ENCODE results near the gene C1QTNF6. TPM values are rescaled to one million over a fixed set of nuclear protein-coding genes. Genes with fewer than 3 reads are reported as not detected.
A peak's percentile ranks its signal among the peaks of the same experiment; 100 is the strongest.

C1QTNF6 gene
- total RNA-seq, 2 donors from 2014 or later, result 1.8 to 6.3 TPM

DNA sequence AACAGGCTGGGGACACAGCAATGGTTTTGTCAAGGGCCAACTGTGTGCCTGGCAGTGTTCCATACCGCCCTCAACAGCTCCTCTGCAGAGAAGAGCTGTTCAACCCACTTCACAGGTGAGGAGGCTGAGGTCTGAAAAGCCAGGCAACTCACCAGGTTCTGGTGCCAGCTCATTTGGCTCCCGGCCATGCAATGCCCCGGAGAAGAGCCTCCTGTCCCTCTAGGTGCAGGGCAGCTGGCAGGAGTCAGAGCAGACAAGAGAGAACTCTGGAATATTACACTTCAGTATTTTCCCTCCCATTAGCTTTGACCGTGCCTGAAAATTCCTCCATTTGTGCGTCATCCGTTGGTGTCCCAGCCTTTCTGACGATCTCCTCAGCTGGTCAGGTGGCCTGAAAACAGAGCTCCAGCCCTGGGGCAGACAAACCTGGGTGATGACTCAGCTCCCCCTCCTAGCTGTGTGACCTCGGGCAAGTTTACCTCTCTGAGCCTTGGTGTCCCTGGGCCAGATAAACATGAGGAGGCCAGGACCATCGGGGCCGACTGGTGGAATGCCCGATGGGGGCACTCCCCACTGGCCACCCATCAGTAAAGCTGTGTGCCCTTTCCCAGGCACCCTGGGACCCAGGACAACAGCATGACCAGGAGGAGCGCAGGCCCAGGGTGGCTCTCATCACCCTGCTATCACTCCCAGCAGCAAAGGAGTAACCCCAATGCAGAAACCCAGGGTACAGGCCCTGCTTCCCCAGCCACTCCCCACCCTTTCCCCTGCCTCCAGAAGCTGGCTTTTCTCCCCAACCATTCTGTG, 9.6 kb upstream of the C1QTNF6 start:
- intact Hi-C loops (cut with DNase I), result loop anchor here in 1 of 2 donors (2.0 kb wide), 1 partner anchor 31 kb away; no protein-coding TSS in a partner anchor
- DNase-seq (ENCODE audit: low spot score), result peak; percentile 88

DNA sequence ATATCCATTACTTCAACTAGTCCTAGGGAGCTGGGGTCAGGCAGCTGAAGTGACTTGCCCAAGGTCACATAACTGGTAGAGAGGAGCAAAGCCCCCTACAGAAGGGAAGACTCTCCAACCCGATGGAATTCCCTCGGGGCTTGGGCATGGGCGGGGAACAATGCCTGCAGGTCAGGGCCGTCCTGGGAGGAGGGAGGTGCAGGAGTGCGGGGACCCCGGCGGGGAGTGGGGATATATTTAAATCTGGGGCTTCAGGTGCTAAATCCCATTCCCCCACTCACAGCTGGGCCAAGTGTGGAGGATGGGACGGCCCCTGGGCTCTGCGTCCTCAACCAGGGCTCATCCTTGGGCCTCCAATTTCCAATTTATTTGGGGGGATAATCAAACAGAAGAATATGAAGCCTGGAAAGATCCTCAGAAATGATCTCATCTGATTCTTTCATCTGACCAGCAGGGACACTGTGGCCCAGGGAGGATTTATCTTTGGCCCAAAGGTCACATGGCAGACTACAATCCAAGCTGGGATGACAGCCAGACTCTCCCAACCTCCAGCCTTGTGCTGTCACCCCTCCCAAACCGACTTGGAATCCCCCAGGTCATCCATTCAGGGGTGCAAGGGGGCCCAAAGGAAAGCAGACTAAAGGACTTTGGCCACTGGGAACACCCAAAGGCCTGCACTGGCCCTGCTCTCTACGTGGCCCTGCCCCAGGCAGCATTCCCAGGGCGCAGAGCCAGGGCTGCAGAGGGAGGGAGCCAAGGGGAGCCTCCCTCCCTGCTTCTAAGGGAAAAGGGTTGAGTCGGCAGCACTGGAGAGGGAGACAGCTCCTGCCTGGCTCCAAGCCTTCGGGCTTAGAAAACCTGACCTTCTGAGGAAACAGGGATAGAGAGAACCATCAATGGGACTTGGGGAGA, 8.7 kb upstream of the C1QTNF6 start:
- intact Hi-C loops (cut with DNase I), result no loop called here
- peak; percentile 96 for DNase-seq (ENCODE audit: low spot score)

DNA sequence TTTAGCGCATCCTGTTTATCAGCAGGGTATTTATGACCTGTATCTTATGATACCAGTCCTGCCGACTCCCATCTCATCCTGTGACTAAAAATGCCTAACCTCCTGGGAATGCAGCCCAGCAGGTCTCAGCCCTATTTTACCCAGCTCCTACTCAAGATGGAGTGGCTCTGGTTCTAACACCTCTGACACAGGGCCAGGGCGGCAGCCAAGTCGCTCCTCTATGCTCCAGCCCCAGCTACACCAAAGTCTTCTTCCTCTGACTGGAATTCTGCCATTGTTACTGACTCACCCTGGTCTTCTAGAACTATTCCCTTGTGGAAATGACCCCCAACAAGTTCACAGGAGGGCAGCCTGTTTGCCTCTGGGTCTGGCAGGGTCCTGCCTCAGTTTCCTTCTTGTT, 7.9 kb upstream of the C1QTNF6 start:
- peak; percentile 55 for DNase-seq (ENCODE audit: low spot score)
- intact Hi-C loops (cut with DNase I), result no loop called here

DNA sequence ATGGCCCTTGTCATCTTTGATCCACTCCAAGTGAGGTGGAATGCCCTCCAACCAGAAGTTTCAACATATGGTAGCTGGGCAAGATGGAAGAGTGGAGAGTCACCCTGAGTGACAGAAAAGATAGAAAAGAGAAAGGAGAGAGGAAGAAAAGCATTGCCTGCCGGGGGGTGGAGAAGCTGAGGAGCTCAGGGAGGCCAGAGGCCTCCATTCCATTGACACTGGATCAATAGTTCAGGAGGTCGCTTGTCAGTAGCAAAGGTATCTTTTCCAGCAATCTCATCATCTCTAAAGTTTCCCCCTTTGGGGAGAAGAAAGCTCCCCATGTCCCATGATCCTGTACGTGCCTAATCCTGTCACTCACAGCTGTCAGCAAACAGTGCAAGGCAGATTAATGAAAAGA, 6.7 kb upstream of the C1QTNF6 start:
- intact Hi-C loops (cut with DNase I), result no loop called here
- DNase-seq (ENCODE audit: low spot score), result peak; percentile 5

- no peak for DNase-seq (ENCODE audit: low spot score)
- intact Hi-C loops (cut with DNase I), result no loop called here
Measured at GRCh38 chr22:37193629-37194191, 5.7 kb upstream of the C1QTNF6 start.

- no peak for DNase-seq (ENCODE audit: low spot score)
- intact Hi-C loops (cut with DNase I), result no loop called here
Measured at GRCh38 chr22:37192741-37193140, 4.7 kb upstream of the C1QTNF6 start.

DNA sequence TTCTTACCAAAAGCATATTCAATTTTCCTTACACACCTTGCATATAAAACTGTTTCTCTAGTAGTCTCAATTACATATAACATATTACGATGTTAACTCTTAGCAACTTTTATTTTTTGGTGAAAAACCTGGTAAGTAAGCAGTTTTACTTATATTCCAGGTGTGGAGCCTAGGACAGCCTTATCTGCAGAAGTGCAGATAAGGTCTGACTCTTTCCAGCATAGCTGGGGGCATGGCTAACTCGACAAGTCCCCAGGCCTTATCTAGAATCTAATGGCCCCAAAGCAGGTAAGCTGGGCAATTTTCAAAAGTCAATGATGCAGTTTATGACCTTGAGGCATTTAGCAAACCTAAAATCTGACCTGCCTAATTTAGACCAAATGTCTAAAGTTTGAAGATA, 4.2 kb upstream of the C1QTNF6 start:
- intact Hi-C loops (cut with DNase I), result no loop called here
- DNase-seq (ENCODE audit: low spot score), result no peak

DNA sequence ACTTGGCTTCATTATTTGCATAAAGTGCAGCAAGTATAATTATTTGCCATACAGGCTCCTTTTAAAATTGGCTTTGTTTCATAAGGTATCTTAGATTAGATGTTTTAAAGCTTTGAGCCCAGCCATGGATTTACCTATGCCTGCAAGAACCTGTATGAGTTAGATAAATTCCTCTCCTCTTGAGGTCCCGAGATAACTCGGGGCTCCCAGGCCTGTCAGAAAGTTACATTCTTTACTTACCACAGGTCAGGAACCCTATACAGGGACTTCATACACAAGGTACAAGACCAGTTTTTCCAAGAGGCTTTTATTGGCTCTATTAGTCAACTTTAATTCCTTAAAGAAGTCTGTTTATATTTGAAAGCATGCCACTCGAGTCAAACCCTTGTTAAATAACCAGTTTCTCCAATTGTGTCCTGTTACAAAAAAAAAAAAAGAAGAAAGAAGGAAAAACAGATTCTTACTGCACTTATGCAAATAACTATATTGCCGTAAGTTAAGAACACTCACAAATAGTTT, 2.3 kb upstream of the C1QTNF6 start:
- intact Hi-C loops (cut with DNase I), result no loop called here
- no peak for DNase-seq (ENCODE audit: low spot score)

DNA sequence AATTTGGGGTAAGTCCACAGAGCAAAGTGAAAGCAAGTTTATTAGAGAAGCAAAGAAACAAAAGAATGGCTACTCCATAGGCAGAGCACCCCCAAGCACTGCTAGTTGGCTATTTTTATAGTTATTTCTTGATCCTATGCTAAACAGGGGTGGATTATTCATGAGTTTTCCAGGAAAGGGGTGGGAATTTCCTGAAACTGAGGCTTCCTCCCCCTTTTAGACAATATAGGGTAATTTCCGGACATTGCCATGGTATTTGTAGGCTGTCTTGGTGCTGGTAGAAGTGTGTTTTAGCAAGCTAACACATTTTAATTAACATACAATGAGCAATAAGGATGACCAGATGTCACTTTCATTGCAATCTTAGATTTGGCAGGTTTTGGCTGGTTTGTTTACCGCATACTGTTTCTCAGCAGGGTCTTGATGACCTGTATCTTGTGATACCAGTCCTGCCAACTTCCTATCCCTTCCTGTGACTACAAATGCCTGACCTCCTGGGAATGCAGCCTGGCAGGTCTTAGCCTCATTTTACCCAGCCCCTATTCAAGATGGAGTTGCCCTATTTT, 937 bp upstream of the C1QTNF6 start:
- DNase-seq (ENCODE audit: low spot score), result no peak

DNA sequence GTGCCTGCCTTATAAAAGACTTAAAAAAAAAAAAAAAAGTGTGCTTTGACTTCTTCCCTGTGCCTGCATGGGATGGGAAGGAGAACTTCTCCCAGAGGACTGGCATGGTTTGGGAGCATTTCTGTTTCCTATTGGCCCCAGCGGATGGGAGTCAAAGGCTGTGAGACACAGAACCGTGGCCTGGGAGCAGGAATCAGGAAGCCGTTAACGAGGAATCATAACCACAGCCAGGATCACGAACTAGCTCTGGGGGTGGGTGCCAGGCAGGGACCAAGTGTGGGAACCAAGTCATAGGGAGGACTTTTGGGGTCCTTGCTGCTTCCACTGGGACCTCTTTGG, 526 bp downstream of the C1QTNF6 start:
- intact Hi-C loops (cut with DNase I), result no loop called here
- peak; percentile 74 for DNase-seq (ENCODE audit: low spot score)

More for the DNA sequence above, 937 bp upstream of the C1QTNF6 start:
- intact Hi-C loops (cut with DNase I), result no loop called here

- DNase-seq (ENCODE audit: low spot score), result peak; percentile 62
- intact Hi-C loops (cut with DNase I), result no loop called here
Measured at GRCh38 chr22:37186997-37187522, 987 bp downstream of the C1QTNF6 start.

GRCh38 chr22:37186228-37186996, 1.6 kb downstream of the C1QTNF6 start:
- DNase-seq (ENCODE audit: low spot score), result peak; percentile 26
- intact Hi-C loops (cut with DNase I), result no loop called here

DNA sequence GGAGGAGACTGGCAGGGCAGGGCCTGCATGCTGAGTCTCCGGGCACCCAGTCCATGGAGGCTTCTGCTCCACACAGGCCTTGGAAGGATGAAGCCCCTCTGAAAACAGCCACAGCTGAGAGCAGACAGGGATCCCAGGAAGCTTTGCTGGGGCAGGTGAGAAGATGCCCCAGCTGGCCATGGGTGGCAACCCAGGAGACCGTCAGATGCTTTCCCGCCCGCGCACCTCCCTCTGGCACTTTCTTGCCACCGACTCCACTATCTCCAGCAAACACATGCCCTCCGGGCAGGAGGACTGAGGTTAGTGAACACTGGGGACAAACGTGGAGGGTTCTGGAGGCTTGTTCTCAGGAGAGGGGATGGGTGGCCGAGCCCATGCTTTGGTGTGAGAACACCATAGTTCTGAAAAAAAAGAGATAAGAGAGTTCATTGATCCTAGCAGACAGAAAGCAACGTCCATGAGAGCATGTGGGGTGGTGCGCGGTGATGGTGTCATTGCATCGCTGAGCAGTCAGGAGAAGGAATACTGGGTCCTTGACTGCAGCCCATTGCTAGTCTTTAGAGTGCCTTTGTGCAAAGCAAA, 2.3 kb downstream of the C1QTNF6 start:
- intact Hi-C loops (cut with DNase I), result no loop called here
- peak; percentile 62 for DNase-seq (ENCODE audit: low spot score)

DNA sequence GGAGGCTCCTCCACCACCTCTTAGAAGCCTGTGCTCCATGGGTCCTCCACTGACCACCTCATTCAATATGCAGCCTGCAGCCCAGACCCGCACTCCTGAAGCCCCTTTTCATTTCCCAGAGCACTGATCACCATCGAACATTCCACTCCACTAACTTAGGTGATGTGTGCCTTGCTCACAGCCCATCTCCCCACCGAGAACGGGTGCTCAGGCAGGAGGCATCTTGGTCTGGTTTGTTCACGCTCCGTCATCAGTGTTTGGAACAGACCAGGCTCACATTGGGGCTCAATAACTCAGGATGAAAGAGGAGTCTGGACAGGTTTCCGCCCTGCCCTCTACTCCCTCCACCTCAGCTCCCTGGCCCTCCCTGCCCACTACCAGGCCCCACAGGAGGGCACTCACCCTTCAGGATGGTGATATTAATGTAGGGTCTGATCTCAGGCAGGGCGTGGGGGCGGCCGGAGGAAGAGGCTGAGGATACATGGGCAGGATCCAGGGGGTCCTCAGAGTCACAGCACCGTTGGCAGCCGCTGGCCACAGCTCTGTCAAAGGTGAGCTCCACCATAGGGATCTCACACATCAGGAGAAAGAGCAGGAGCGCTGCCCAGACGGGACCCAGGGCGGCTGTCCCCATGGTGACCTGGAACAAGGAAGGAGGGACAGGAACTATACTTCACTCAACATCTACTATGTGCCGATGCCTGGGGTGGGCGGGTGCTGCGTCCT, 3.1 kb downstream of the C1QTNF6 start:
- intact Hi-C loops (cut with DNase I), result no loop called here
- peak; percentile 61 for DNase-seq (ENCODE audit: low spot score)

- peak; percentile 78 for DNase-seq (ENCODE audit: low spot score)
- intact Hi-C loops (cut with DNase I), result no loop called here
Measured at GRCh38 chr22:37184380-37184755, 3.7 kb downstream of the C1QTNF6 start.

- peak; percentile 66 for DNase-seq (ENCODE audit: low spot score)
- intact Hi-C loops (cut with DNase I), result no loop called here
Measured at GRCh38 chr22:37183432-37184379, 4.3 kb downstream of the C1QTNF6 start.

DNA sequence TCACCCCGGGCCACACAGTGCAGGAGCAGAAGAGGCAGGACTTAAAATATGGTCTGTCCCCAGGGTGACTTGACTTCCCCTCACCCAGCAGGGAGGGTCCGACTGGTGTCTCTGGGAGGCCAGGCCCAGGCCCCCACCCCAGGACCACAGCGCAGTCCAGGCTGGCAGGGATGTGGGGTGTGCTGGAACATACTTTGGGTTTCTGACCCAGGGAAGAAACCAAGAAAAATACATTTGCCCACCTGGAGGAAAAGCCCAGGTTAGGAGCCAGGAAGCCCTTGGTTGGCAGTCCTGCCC, 5.2 kb downstream of the C1QTNF6 start:
- intact Hi-C loops (cut with DNase I), result no loop called here
- DNase-seq (ENCODE audit: low spot score), result peak; percentile 43
